SU-DHL-6 (cell line): Measurements from ENCODE around the gene KLHL1.
A peak's percentile ranks its signal among the peaks of the same experiment; 100 is the strongest.

ENCODE experiments used
- H2AFZ ChIP-seq: fragments of 200-600 bp; sonication (generic); 2 replicates; pipeline ENCODE4 v1.6.1; 2014; ENCODE audit warnings: low read depth, mild to moderate bottlenecking, moderate library complexity, mixed read lengths, antibody characterized with exemption, low read length; ENCODE audit not compliant: severe bottlenecking
- H3F3A ChIP-seq: fragments of 200-600 bp; shearing (Covaris generic); 2 replicates; pipeline ENCODE4 v1.6.0; 2016; ENCODE audit warnings: antibody characterized with exemption, mild to moderate bottlenecking; ENCODE audit not compliant: insufficient read depth
- H3K27ac ChIP-seq: fragments of 200-600 bp; sonication (generic); 2 replicates; pipeline ENCODE4 v1.5.1; 2016; ENCODE audit warnings: low read depth, mild to moderate bottlenecking, low read length, moderate library complexity, mixed read lengths
- H3K27me3 ChIP-seq: fragments of 200-600 bp; sonication (generic), shearing (Covaris generic); 2 replicates; pipeline ENCODE4 v1.6.0; 2014; ENCODE audit warnings: mild to moderate bottlenecking, low read length
- H3K36me3 ChIP-seq: fragments of 200-600 bp; sonication (generic); 2 replicates; pipeline ENCODE4 v1.6.1; 2014; ENCODE audit warnings: mild to moderate bottlenecking, low read length, mixed read lengths
- H3K4me2 ChIP-seq: fragments of 300-600, 200-600 bp; shearing (Covaris generic), sonication (generic); 2 replicates; pipeline ENCODE4 v1.6.0; 2014; ENCODE audit warnings: low read length, low read depth, mild to moderate bottlenecking; ENCODE audit not compliant: poor library complexity, severe bottlenecking
- H3K4me3 ChIP-seq: fragments of 200-600 bp; sonication (generic); 2 replicates; pipeline ENCODE4 v1.5.1; 2014; ENCODE audit warnings: antibody characterized with exemption, low read length, mild to moderate bottlenecking, mixed read lengths; ENCODE audit not compliant: insufficient read depth, poor library complexity, severe bottlenecking
- H3K79me2 ChIP-seq: fragments of 200-600 bp; sonication (generic); 2 replicates; pipeline ENCODE4 v1.6.1; 2014; ENCODE audit warnings: mild to moderate bottlenecking, low read length, moderate library complexity; ENCODE audit not compliant: insufficient read depth
- H3K9ac ChIP-seq: fragments of 200-600 bp; sonication (generic); 2 replicates; pipeline ENCODE4 v1.7.0; 2014; ENCODE audit warnings: mild to moderate bottlenecking, low read length
- H3K9me2 ChIP-seq: fragments of 200-600 bp; sonication (generic); replicated peaks from 2 replicates; pipeline ENCODE4 v1.6.1; 2014; ENCODE audit warnings: low read length; ENCODE audit not compliant: insufficient read depth
- H3K9me3 ChIP-seq: fragments of 200-600 bp; sonication (generic); 2 replicates; pipeline ENCODE4 v1.6.1; 2014; ENCODE audit warnings: low read length, mixed read lengths; ENCODE audit not compliant: insufficient read depth
- H4K20me1 ChIP-seq: fragments of 200-600 bp; sonication (generic); 2 replicates; pipeline ENCODE4 v1.6.1; 2014; ENCODE audit warnings: low read depth, mild to moderate bottlenecking, antibody characterized with exemption, low read length, moderate library complexity, mixed read lengths
- EZH2phosphoT487 ChIP-seq: fragments of 200-600 bp; sonication (generic), shearing (Covaris generic); conservative IDR thresholded peaks from 2 replicates; pipeline ENCODE4 v1.6.1; 2018; ENCODE audit warnings: mild to moderate bottlenecking, antibody characterized with exemption, low read length, moderate library complexity, mixed read lengths
- TF ChIP-seq, protein P1 (sequence below): fragments of 200-600 bp; sonication (generic); IDR thresholded peaks from one replicate; pipeline ENCODE4 v1.5.1; 2017; ENCODE audit warnings: antibody characterized with exemption, mild to moderate bottlenecking, low read length, moderate library complexity; ENCODE audit not compliant: insufficient read depth, poor library complexity, severe bottlenecking

Gene KLHL1

DNA sequence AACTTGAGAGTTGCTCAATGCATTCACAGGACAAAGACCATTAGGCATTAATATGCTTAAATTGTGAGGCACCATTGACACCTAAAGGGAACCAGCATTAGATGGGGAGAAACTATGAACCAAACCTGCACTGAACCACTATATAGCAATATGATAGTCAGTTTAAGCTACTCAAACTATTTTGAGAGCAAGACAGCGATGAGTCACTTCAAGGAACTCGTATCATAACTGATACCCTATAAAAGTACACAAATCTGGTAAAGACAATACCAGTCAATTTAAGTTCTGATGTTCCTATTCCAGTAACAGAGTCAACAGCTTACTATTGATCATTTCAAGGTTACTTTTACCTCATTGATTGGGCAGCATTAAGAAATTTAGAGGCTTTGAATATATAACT is 151.9 kb downstream of the KLHL1 start:
- TF ChIP-seq, protein P1, sequence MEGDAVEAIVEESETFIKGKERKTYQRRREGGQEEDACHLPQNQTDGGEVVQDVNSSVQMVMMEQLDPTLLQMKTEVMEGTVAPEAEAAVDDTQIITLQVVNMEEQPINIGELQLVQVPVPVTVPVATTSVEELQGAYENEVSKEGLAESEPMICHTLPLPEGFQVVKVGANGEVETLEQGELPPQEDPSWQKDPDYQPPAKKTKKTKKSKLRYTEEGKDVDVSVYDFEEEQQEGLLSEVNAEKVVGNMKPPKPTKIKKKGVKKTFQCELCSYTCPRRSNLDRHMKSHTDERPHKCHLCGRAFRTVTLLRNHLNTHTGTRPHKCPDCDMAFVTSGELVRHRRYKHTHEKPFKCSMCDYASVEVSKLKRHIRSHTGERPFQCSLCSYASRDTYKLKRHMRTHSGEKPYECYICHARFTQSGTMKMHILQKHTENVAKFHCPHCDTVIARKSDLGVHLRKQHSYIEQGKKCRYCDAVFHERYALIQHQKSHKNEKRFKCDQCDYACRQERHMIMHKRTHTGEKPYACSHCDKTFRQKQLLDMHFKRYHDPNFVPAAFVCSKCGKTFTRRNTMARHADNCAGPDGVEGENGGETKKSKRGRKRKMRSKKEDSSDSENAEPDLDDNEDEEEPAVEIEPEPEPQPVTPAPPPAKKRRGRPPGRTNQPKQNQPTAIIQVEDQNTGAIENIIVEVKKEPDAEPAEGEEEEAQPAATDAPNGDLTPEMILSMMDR: no peak
- TF ChIP-seq EZH2phosphoT487: no peak
- H2AFZ ChIP-seq: peak overlapping the region; percentile 55

DNA sequence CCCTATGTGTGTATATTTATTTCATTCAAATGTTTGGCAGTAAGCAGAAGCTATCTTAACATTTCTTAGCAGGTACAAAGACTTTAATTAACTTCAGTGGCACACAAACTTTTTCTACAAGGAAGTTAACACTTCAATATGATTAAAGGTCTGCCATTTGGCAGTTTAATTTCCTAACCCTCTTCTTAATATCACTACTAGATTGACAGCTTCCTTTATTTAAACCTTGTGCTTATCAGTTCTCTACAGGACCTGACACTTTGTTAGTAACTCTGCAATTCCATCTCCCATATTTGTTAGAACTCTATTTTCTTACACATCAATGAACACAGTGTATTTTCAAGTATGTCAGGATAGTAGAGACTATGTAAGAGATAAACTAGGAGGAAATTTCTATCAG is 153.0 kb downstream of the KLHL1 start:
- peak overlapping the region; percentile 81 for H2AFZ ChIP-seq
- H3K4me2 ChIP-seq: no peak overlapping the region
- no peaks in the 10 kb centered on the region for H3K9me2 ChIP-seq
- H3K27me3 ChIP-seq: no peaks in the 10 kb centered on the region
- no peaks in the 10 kb centered on the region for H3K79me2 ChIP-seq
- H3K9me3 ChIP-seq: no peaks in the 10 kb centered on the region
- no peaks in the 10 kb centered on the region for H3F3A ChIP-seq
- H3K27ac ChIP-seq: no peak overlapping the region
- H3K9ac ChIP-seq: no peak overlapping the region
- no peaks in the 10 kb centered on the region for H4K20me1 ChIP-seq
- TF ChIP-seq, protein P1: no peak
- no peak for TF ChIP-seq EZH2phosphoT487
- H3K36me3 ChIP-seq: no peaks in the 10 kb centered on the region
- no peak overlapping the region for H3K4me3 ChIP-seq

More for the DNA sequence above, 151.9 kb downstream of the KLHL1 start:
- H3K27ac ChIP-seq: no peak overlapping the region
- no peaks in the 10 kb centered on the region for H3K9me2 ChIP-seq
- H4K20me1 ChIP-seq: no peaks in the 10 kb centered on the region
- H3F3A ChIP-seq: no peaks in the 10 kb centered on the region
- H3K4me3 ChIP-seq: no peak overlapping the region
- H3K27me3 ChIP-seq: no peaks in the 10 kb centered on the region
- no peaks in the 10 kb centered on the region for H3K79me2 ChIP-seq
- H3K9ac ChIP-seq: no peak overlapping the region
- no peak overlapping the region for H3K4me2 ChIP-seq
- no peaks in the 10 kb centered on the region for H3K36me3 ChIP-seq
- no peaks in the 10 kb centered on the region for H3K9me3 ChIP-seq

DNA sequence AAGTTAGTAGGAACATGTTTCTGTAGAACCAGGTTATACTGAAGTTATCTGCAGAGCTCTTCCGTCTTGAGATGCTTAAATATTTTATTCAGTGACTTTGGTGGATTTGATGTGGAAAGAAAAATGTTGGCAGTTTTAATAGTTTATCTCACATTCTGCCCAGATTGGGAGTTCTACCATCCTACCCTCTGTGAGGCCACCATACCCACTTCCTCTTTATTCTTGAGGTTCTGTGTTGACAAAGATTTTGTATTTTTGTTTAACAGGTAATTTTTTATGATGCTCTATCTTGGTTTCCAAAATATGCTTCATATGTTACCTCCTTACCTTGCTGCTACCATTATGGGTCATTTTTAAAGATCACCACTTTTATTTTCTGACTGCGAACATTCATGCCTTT is 156.8 kb downstream of the KLHL1 start:
- TF ChIP-seq, protein P1: no peak
- no peak for TF ChIP-seq EZH2phosphoT487
- Histone ChIP-seq H3K4me3 (no peak overlapping the region), H3K27me3 (no peaks in the 10 kb centered on the region), H3K9me2 (no peaks in the 10 kb centered on the region), H3K9me3 (no peaks in the 10 kb centered on the region; the same call in 1 of the 2 replicates), H3K79me2 (no peaks in the 10 kb centered on the region), H3K9ac (no peak overlapping the region), H3K27ac (no peak overlapping the region), H3F3A (no peaks in the 10 kb centered on the region), H4K20me1 (no peaks in the 10 kb centered on the region), H3K4me2 (no peak overlapping the region), H3K36me3 (no peaks in the 10 kb centered on the region), H2AFZ (peak overlapping the region; percentile 50)
